ENCODE data around the gene VSTM2B.

Gene VSTM2B

GRCh38 chr19:29515233-29515619 lies 10.6 kb upstream of the VSTM2B start:
- H3K9me3 ChIP-seq (ENCODE audit: control insufficient read depth, low read length) = no peaks in the 10 kb centered on the region
- H3K27me3 ChIP-seq (ENCODE audit: control insufficient read depth, insufficient read depth, low read length, poor library complexity, severe bottlenecking) = peaks cover 29% of the 10 kb centered on the region
- WGBS, 2 experiments = 75 to 77% methylated on average over 5 of the region's 5 CpGs
- peaks cover 5% of the 10 kb centered on the region for H3K4me1 ChIP-seq (ENCODE audit: control insufficient read depth, insufficient read depth, low read length)
- H3K36me3 ChIP-seq (ENCODE audit: control insufficient read depth, insufficient read depth, low read length) = no peaks in the 10 kb centered on the region
- H3K4me3 ChIP-seq (ENCODE audit: insufficient read depth, low read depth, low read length) = no peak overlapping the region
- no peak overlapping the region for H3K27ac ChIP-seq (ENCODE audit: insufficient read depth, low read depth, low read length, poor library complexity, severe bottlenecking)

DNA sequence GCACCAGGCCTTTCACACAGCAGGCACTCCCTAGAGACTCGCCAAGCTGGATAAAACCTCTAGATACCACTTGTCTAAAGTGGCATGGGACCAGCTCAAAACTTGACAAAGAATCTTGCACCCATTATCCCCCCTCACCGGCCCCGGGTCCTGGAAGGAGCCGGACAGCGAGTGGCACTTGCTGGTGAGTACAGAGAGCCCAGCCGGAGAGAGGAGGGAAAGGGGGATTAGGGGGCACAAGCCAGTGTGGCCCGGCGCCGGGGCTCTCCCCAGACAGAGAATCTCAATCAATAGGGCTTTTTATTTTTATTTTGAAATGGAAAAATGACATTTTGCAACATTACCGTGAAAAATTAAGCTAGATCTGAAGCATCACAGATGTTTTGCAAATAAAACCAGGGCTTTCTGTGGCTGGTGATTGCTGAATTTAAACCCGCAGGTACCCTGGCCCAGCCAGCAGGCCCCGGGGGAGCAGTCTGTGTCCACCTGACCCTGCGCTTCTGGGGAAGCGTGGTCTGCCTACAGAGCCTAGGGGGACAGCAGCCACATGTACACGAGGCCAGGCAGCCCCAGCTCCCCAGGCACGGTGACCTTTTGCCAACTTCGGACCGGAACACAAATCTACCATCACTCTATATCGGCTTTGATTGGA lies 10.0 kb upstream of the VSTM2B start:
- no peak overlapping the region for H3K4me3 ChIP-seq (ENCODE audit: insufficient read depth, low read depth, low read length)
- peaks cover 29% of the 10 kb centered on the region for H3K27me3 ChIP-seq (ENCODE audit: control insufficient read depth, insufficient read depth, low read length, poor library complexity, severe bottlenecking)
- no peaks in the 10 kb centered on the region for H3K9me3 ChIP-seq (ENCODE audit: control insufficient read depth, low read length)
- no peaks in the 10 kb centered on the region for H3K4me1 ChIP-seq (ENCODE audit: control insufficient read depth, insufficient read depth, low read length)
- no peaks in the 10 kb centered on the region for H3K36me3 ChIP-seq (ENCODE audit: control insufficient read depth, insufficient read depth, low read length)
- 92% methylated on average over 19 of the region's 19 CpGs for WGBS, 2 experiments
- no peak overlapping the region for H3K27ac ChIP-seq (ENCODE audit: insufficient read depth, low read depth, low read length, poor library complexity, severe bottlenecking)

GRCh38 chr19:29516358-29516725 lies 9.5 kb upstream of the VSTM2B start:
- peaks cover 29% of the 10 kb centered on the region for H3K27me3 ChIP-seq (ENCODE audit: control insufficient read depth, insufficient read depth, low read length, poor library complexity, severe bottlenecking)
- 90 to 95% methylated on average over 9 of the region's 9 CpGs for WGBS, 2 experiments
- no peaks in the 10 kb centered on the region for H3K4me1 ChIP-seq (ENCODE audit: control insufficient read depth, insufficient read depth, low read length)
- no peak overlapping the region for H3K4me3 ChIP-seq (ENCODE audit: insufficient read depth, low read depth, low read length)
- no peaks in the 10 kb centered on the region for H3K36me3 ChIP-seq (ENCODE audit: control insufficient read depth, insufficient read depth, low read length)
- no peaks in the 10 kb centered on the region for H3K9me3 ChIP-seq (ENCODE audit: control insufficient read depth, low read length)
- no peak overlapping the region for H3K27ac ChIP-seq (ENCODE audit: insufficient read depth, low read depth, low read length, poor library complexity, severe bottlenecking)

DNA sequence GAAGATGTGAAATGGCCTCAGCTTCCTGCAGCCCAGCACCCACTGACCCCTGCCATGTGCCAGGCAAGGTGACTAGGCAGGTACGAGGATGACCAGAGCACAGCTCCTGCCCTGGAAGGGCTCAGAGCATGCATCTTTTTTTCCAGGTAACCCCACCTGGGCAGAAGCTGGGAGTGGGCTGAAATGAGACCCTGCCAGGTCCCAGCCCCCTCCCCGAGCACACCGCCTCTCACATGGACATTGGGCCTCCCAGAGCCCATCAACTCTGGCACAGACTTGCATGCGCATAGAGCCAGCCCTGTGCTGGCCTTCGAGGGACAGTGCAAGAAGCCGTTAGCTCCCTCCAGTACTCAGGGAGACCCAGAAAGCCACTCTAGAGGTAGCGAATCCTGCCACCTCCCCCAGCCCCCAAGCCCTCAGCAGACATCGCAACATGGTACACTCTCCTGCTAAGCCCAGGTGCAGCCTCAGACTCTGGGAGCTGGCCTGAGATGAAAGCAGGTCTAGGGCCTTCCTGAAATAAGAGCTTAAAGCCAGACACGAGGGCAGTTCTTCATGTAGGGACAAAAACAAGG lies 8.9 kb upstream of the VSTM2B start:
- Histone ChIP-seq H3K36me3 (ENCODE audit: control insufficient read depth, insufficient read depth, low read length) (no peaks in the 10 kb centered on the region), H3K4me1 (ENCODE audit: control insufficient read depth, insufficient read depth, low read length) (no peaks in the 10 kb centered on the region), H3K4me3 (ENCODE audit: insufficient read depth, low read depth, low read length) (no peak overlapping the region), H3K27me3 (ENCODE audit: control insufficient read depth, insufficient read depth, low read length, poor library complexity, severe bottlenecking) (peaks cover 24% of the 10 kb centered on the region), H3K9me3 (ENCODE audit: control insufficient read depth, low read length) (no peaks in the 10 kb centered on the region), H3K27ac (ENCODE audit: insufficient read depth, low read depth, low read length, poor library complexity, severe bottlenecking) (no peak overlapping the region)
- 84 to 88% methylated on average over 9 of the region's 9 CpGs for WGBS, 2 experiments

DNA sequence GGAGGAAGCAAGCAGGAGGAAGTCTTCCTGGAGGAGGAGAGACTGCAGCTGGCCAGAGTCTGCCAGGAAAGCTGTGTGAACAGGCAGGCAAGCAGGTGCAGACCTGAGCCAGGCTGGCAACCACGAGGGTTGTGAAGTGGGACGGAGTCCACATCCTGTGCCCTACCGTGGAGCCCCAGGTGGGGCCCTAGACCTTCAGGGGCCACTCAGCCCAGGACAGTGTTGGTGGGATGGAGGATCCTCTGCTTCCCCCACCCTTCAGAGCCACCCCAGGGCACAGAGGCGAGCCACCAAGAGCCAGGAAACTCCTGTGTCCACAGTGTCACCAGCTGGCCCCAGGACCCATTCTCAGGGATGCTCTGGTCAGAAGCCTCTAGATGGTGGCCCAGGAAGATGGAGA lies 8.4 kb upstream of the VSTM2B start:
- Histone ChIP-seq H3K36me3 (ENCODE audit: control insufficient read depth, insufficient read depth, low read length) (no peaks in the 10 kb centered on the region), H3K9me3 (ENCODE audit: control insufficient read depth, low read length) (no peaks in the 10 kb centered on the region), H3K4me3 (ENCODE audit: insufficient read depth, low read depth, low read length) (no peak overlapping the region), H3K27ac (ENCODE audit: insufficient read depth, low read depth, low read length, poor library complexity, severe bottlenecking) (no peak overlapping the region), H3K4me1 (ENCODE audit: control insufficient read depth, insufficient read depth, low read length) (no peaks in the 10 kb centered on the region), H3K27me3 (ENCODE audit: control insufficient read depth, insufficient read depth, low read length, poor library complexity, severe bottlenecking) (peaks cover 19% of the 10 kb centered on the region)
- WGBS, 2 experiments = 83 to 87% methylated on average over 4 of the region's 4 CpGs

- peaks cover 16% of the 10 kb centered on the region for H3K27me3 ChIP-seq (ENCODE audit: control insufficient read depth, insufficient read depth, low read length, poor library complexity, severe bottlenecking)
- WGBS, 2 experiments = 85 to 91% methylated on average over 4 of the region's 4 CpGs
- H3K9me3 ChIP-seq (ENCODE audit: control insufficient read depth, low read length) = no peaks in the 10 kb centered on the region
- H3K4me1 ChIP-seq (ENCODE audit: control insufficient read depth, insufficient read depth, low read length) = no peaks in the 10 kb centered on the region
- H3K36me3 ChIP-seq (ENCODE audit: control insufficient read depth, insufficient read depth, low read length) = no peaks in the 10 kb centered on the region
- H3K4me3 ChIP-seq (ENCODE audit: insufficient read depth, low read depth, low read length) = no peak overlapping the region
- no peak overlapping the region for H3K27ac ChIP-seq (ENCODE audit: insufficient read depth, low read depth, low read length, poor library complexity, severe bottlenecking)
Observed at GRCh38 chr19:29517946-29518345, 7.8 kb upstream of the VSTM2B start.

DNA sequence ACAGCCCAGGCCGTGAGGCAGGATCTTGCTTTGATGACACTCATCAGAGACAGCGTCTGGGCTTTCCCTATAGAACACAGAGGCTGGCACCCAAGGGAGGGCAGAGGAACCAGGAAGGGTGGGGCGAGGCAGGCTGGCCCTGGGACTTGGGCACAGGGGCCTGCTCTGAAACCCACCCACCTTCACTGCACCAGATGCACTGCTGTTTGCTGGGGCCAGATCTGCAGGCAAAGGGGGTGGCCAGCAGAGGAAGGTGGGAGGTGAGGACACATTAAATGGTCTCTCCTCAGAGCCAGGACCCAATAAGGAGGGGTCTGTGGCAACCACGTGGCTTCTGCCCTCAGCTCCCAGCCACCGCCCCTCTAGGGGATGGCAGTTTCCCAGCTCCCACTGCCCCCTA lies 6.6 kb upstream of the VSTM2B start:
- Histone ChIP-seq H3K4me1 (ENCODE audit: control insufficient read depth, insufficient read depth, low read length) (peaks cover under 1% of the 10 kb centered on the region), H3K9me3 (ENCODE audit: control insufficient read depth, low read length) (no peaks in the 10 kb centered on the region), H3K4me3 (ENCODE audit: insufficient read depth, low read depth, low read length) (no peak overlapping the region), H3K27me3 (ENCODE audit: control insufficient read depth, insufficient read depth, low read length, poor library complexity, severe bottlenecking) (peaks cover 18% of the 10 kb centered on the region), H3K27ac (ENCODE audit: insufficient read depth, low read depth, low read length, poor library complexity, severe bottlenecking) (no peak overlapping the region), H3K36me3 (ENCODE audit: control insufficient read depth, insufficient read depth, low read length) (no peaks in the 10 kb centered on the region)
- 83 to 86% methylated on average over 5 of the region's 5 CpGs for WGBS, 2 experiments

DNA sequence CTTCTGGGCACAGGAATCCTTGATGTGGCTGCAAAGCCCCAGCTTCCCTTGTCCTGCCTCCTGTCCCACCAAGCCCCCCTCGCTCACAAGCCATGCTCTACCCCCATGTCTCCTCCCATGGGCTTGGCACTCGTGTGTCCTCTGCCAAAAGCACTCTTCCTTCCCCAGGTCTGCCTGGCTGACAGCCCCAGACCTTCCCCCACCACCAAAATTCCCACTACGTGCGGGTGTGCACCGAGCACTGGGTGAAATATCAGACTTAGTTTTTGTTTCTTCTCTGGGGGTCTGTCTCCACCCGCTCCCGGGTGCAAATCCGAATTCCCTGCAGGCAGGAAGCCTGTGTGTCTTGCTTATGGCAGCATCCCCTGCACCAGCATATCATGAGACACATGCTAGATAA lies 5.9 kb upstream of the VSTM2B start:
- Histone ChIP-seq H3K4me1 (ENCODE audit: control insufficient read depth, insufficient read depth, low read length) (peaks cover 8% of the 10 kb centered on the region), H3K27ac (ENCODE audit: insufficient read depth, low read depth, low read length, poor library complexity, severe bottlenecking) (no peak overlapping the region), H3K36me3 (ENCODE audit: control insufficient read depth, insufficient read depth, low read length) (no peaks in the 10 kb centered on the region), H3K27me3 (ENCODE audit: control insufficient read depth, insufficient read depth, low read length, poor library complexity, severe bottlenecking) (peaks cover 22% of the 10 kb centered on the region), H3K4me3 (ENCODE audit: insufficient read depth, low read depth, low read length) (no peak overlapping the region), H3K9me3 (ENCODE audit: control insufficient read depth, low read length) (no peaks in the 10 kb centered on the region)
- 92 to 94% methylated on average over 8 of the region's 8 CpGs for WGBS, 2 experiments

- H3K4me3 ChIP-seq (ENCODE audit: insufficient read depth, low read depth, low read length) = no peak overlapping the region
- peaks cover 27% of the 10 kb centered on the region for H3K27me3 ChIP-seq (ENCODE audit: control insufficient read depth, insufficient read depth, low read length, poor library complexity, severe bottlenecking)
- WGBS, 2 experiments = 79 to 81% methylated on average over 7 of the region's 7 CpGs
- H3K27ac ChIP-seq (ENCODE audit: insufficient read depth, low read depth, low read length, poor library complexity, severe bottlenecking) = no peak overlapping the region
- H3K9me3 ChIP-seq (ENCODE audit: control insufficient read depth, low read length) = no peaks in the 10 kb centered on the region
- peaks cover 8% of the 10 kb centered on the region for H3K4me1 ChIP-seq (ENCODE audit: control insufficient read depth, insufficient read depth, low read length)
- no peaks in the 10 kb centered on the region for H3K36me3 ChIP-seq (ENCODE audit: control insufficient read depth, insufficient read depth, low read length)
Observed at GRCh38 chr19:29520390-29520789, 5.4 kb upstream of the VSTM2B start.

DNA sequence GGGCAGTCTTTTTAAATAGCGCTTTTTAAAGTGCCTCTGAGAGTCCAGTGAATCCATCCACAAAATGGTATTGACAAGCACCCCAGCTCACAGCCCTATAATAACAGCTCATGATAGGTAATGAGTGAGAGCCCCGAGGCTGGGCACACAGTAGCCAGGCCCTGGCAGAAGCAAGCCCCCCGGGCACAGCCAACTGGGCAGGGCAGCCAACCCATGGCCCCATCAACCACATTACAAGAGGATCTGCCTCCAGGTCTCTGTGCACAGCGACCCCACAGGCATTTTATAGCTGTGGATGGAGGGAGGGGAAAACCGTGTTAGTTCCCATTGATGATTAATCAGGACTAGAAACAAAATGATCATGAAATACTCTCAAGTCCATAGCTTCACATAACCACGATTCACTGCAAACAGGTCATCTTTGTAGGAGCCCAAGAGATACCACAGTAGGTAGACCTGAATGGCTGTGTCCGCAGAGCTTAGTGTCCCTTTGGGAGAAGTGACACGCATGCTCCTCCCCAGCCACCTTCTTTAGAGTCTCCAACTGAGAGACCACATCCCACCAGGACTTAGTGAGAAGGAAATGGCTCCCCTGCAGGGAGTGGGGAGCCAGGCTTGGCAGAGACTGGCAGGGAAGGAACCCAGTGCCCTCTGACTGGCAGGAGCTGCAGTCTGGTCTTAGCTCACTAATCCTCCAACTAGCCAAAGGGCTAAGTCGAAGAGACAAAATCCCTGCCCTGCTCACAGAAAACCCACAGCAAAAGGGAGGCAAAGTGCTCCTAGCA lies 4.3 kb upstream of the VSTM2B start:
- Histone ChIP-seq H3K4me3 (ENCODE audit: insufficient read depth, low read depth, low read length) (no peak overlapping the region), H3K9me3 (ENCODE audit: control insufficient read depth, low read length) (no peaks in the 10 kb centered on the region), H3K36me3 (ENCODE audit: control insufficient read depth, insufficient read depth, low read length) (no peaks in the 10 kb centered on the region), H3K27me3 (ENCODE audit: control insufficient read depth, insufficient read depth, low read length, poor library complexity, severe bottlenecking) (peaks cover 38% of the 10 kb centered on the region), H3K27ac (ENCODE audit: insufficient read depth, low read depth, low read length, poor library complexity, severe bottlenecking) (no peak overlapping the region), H3K4me1 (ENCODE audit: control insufficient read depth, insufficient read depth, low read length) (peaks cover 8% of the 10 kb centered on the region)
- 82 to 89% methylated on average over 7 to 9 of the region's 9 CpGs for WGBS, 2 experiments
